Muscle layer of duodenum (tissue), 2 donors: Measurements from ENCODE around the gene ZNF423.

Experiments
- H3K27ac ChIP-seq: one replicate; pipeline ENCODE4 v1.7.0; 2013; ENCODE audit warnings: mild to moderate bottlenecking, low read length
- H3K27me3 ChIP-seq: one replicate; pipeline ENCODE4 v1.7.0; 2013; ENCODE audit warnings: low read depth, mild to moderate bottlenecking, control low read depth, low read length
- H3K36me3 ChIP-seq, 2 donors: one replicate each; pipeline ENCODE4 v1.7.0; 2013; ENCODE audit warnings: low read length in 2 of 2, control low read depth in 1 of 2, mild to moderate bottlenecking in 1 of 2; ENCODE audit not compliant: insufficient read depth in 2 of 2, control insufficient read depth in 1 of 2
- H3K4me1 ChIP-seq, 2 donors: one replicate each; pipeline ENCODE4 v1.7.0; 2013; ENCODE audit warnings: low read length in 2 of 2, mild to moderate bottlenecking in 2 of 2, control low read depth in 1 of 2, moderate library complexity in 1 of 2; ENCODE audit not compliant: insufficient read depth in 2 of 2, control insufficient read depth in 1 of 2
- H3K4me3 ChIP-seq, 2 donors: one replicate each; pipeline ENCODE4 v1.7.0; 2013; ENCODE audit warnings: low read length in 2 of 2, low read depth in 1 of 2, mild to moderate bottlenecking in 1 of 2
- H3K9me3 ChIP-seq, 2 donors: one replicate each; pipeline ENCODE4 v1.7.0; 2013; ENCODE audit warnings: low read length in 2 of 2, control low read depth in 1 of 2, mild to moderate bottlenecking in 1 of 2; ENCODE audit not compliant: control insufficient read depth in 1 of 2
- donor health status: healthy.

ZNF423 gene

GRCh38 chr16:49590166-49590871 is 265.6 kb downstream of the ZNF423 start:
- H3K4me1 ChIP-seq, result peaks cover 0 to 7% of the 10 kb centered on the region in 2 donors
- H3K27ac ChIP-seq, result no peak overlapping the region
- H3K9me3 ChIP-seq, result no peaks in the 10 kb centered on the region
- no peaks in the 10 kb centered on the region for H3K27me3 ChIP-seq
- no peaks in the 10 kb centered on the region for H3K36me3 ChIP-seq
- H3K4me3 ChIP-seq, result no peak overlapping the region

- Histone ChIP-seq H3K4me3 (no peak overlapping the region), H3K27me3 (no peaks in the 10 kb centered on the region), H3K36me3 (no peaks in the 10 kb centered on the region), H3K27ac (no peak overlapping the region), H3K9me3 (no peaks in the 10 kb centered on the region), H3K4me1 (peaks cover 0 to 4% of the 10 kb centered on the region in 2 donors)
Measured at GRCh38 chr16:49589544-49590031, 266.3 kb downstream of the ZNF423 start.

GRCh38 chr16:49588729-49589384 is 267.1 kb downstream of the ZNF423 start:
- H3K4me3 ChIP-seq, result no peak overlapping the region
- H3K27me3 ChIP-seq, result no peaks in the 10 kb centered on the region
- H3K9me3 ChIP-seq, result no peaks in the 10 kb centered on the region
- no peak overlapping the region for H3K27ac ChIP-seq
- peaks cover 0 to 4% of the 10 kb centered on the region in 2 donors for H3K4me1 ChIP-seq
- no peaks in the 10 kb centered on the region for H3K36me3 ChIP-seq

- Histone ChIP-seq H3K27ac (no peak overlapping the region), H3K9me3 (no peaks in the 10 kb centered on the region), H3K4me3 (no peak overlapping the region), H3K36me3 (no peaks in the 10 kb centered on the region), H3K4me1 (peaks cover 0 to 4% of the 10 kb centered on the region in 2 donors), H3K27me3 (no peaks in the 10 kb centered on the region)
Measured at GRCh38 chr16:49588026-49588425, 267.9 kb downstream of the ZNF423 start.

- Histone ChIP-seq H3K4me3 (no peak overlapping the region), H3K27me3 (no peaks in the 10 kb centered on the region), H3K27ac (no peak overlapping the region), H3K36me3 (no peaks in the 10 kb centered on the region), H3K4me1 (peaks cover 0 to 4% of the 10 kb centered on the region in 2 donors), H3K9me3 (no peaks in the 10 kb centered on the region)
Measured at GRCh38 chr16:49587511-49587910, 268.4 kb downstream of the ZNF423 start.

- Histone ChIP-seq H3K27ac (no peak overlapping the region), H3K4me3 (no peak overlapping the region)
Measured at GRCh38 chr16:49586466-49587450, 269.2 kb downstream of the ZNF423 start.

GRCh38 chr16:49585143-49585832 is 270.6 kb downstream of the ZNF423 start:
- H3K9me3 ChIP-seq, result no peaks in the 10 kb centered on the region
- peaks cover 0 to 4% of the 10 kb centered on the region in 2 donors for H3K4me1 ChIP-seq
- H3K36me3 ChIP-seq, result no peaks in the 10 kb centered on the region
- H3K4me3 ChIP-seq, result no peak overlapping the region
- H3K27ac ChIP-seq, result no peak overlapping the region
- H3K27me3 ChIP-seq, result no peaks in the 10 kb centered on the region

More at GRCh38 chr16:49586466-49587450, 269.2 kb downstream of the ZNF423 start:
- Histone ChIP-seq H3K27me3 (no peaks in the 10 kb centered on the region), H3K36me3 (no peaks in the 10 kb centered on the region), H3K9me3 (no peaks in the 10 kb centered on the region), H3K4me1 (peaks cover 0 to 4% of the 10 kb centered on the region in 2 donors)

- Histone ChIP-seq H3K27ac (no peak overlapping the region), H3K4me1 (peaks cover 0 to 4% of the 10 kb centered on the region in 2 donors), H3K9me3 (no peaks in the 10 kb centered on the region), H3K36me3 (no peaks in the 10 kb centered on the region), H3K27me3 (no peaks in the 10 kb centered on the region), H3K4me3 (no peak overlapping the region)
Measured at GRCh38 chr16:49583911-49584310, 272.0 kb downstream of the ZNF423 start.

GRCh38 chr16:49581630-49582298 is 274.1 kb downstream of the ZNF423 start:
- Histone ChIP-seq H3K36me3 (no peaks in the 10 kb centered on the region), H3K9me3 (no peaks in the 10 kb centered on the region), H3K27ac (no peak overlapping the region), H3K4me1 (no peaks in the 10 kb centered on the region), H3K27me3 (no peaks in the 10 kb centered on the region), H3K4me3 (no peak overlapping the region)

GRCh38 chr16:49580751-49581303 is 275.1 kb downstream of the ZNF423 start:
- peak overlapping the region in 1 of 2 donors; percentile 40 for H3K4me3 ChIP-seq
- no peaks in the 10 kb centered on the region for H3K4me1 ChIP-seq
- H3K36me3 ChIP-seq, result no peaks in the 10 kb centered on the region
- no peak overlapping the region for H3K27ac ChIP-seq
- no peaks in the 10 kb centered on the region for H3K9me3 ChIP-seq
- no peaks in the 10 kb centered on the region for H3K27me3 ChIP-seq
